Activated T-helper 1 cell treated with Interleukin-2 at 50 U/mL for 16 hours (primary cell): ENCODE results near the gene WDR90.

Experiments
- DNase-seq: peaks from one replicate; pipeline ENCODE4 v3.0.0-alpha.2; 2020; ENCODE audit warnings: low read depth

The WDR90 gene

DNA sequence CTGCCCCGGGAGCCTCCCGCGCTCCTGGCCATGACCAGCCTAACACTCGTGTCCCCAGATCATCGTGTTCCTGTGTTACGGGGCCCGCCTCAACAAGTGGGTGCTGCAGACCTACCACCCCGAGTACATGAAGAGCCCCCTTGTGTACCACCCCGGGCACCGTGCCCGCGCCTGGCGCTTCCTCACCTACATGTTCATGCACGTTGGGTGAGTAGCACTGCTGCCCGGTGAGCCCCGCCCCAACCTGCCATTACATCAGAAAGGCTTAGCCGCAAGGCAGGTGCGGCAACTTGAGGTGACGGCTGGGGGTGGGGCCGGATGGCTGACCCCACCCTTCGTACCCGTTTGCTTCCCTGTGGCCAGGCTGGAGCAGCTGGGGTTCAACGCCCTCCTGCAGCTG, 27.7 kb downstream of the WDR90 start:
- no peak for DNase-seq

DNA sequence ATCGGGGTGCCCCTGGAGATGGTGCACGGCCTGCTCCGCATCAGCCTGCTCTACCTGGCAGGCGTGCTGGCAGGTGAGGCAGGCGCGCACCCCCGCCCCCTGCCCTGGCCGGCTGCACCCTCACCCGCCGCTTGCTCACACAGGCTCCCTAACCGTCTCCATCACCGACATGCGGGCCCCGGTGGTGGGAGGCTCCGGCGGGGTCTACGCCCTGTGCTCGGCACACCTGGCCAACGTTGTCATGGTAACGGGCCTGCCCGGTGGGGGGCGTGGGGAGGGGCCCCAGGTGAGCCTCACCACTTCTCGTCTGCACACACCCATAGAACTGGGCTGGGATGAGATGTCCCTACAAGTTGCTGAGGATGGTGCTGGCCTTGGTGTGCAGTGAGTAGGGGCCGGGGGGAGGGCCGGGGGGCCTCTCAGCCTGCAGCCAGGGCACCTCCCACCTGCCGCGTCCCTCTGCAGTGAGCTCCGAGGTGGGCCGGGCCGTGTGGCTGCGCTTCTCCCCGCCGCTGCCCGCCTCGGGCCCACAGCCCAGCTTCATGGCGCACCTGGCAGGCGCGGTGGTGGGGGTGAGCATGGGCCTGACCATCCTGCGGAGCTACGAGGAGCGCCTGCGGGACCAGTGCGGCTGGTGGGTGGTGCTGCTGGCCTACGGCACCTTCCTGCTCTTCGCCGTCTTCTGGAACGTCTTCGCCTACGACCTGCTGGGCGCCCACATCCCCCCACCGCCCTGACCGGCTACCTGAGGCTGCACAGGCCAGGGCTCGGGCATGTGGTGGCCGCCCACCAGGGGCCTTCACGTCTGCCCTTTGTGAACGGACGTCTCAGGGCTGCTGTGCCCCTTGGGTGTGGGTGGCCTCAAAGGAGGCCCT, 28.4 kb downstream of the WDR90 start:
- no peak for DNase-seq

DNA sequence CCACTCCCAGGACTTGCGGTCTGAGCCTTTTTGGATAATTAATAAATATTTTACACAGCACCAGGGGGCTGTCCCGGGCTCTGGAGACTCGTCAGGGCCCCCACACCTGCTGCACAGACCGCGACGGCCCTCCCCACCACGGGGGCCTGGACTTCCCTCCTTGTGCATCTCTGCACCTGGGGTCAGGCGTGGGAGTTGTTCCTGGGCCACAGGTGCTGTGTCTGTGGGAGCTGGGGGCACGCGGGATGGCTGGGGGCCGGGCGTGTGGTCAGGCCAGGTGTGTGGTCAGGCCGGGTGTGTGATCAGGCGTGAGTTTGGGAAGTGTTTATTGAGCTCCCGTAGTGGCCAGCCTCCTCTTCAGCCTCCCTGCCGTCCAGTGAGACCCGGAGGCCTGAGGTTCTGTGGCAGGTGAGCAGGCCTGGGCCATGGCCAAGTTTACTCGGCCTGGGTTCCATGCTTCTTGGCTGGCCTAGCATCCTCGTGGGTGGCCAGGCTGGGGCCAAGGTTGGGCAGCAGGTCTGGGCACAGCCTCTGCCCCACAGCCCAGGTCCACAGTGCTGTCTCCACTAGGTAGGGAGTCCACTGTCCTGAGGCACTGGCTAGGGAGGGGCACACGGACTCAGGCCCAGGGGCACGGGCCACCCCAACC, 29.2 kb downstream of the WDR90 start:
- no peak for DNase-seq

DNA sequence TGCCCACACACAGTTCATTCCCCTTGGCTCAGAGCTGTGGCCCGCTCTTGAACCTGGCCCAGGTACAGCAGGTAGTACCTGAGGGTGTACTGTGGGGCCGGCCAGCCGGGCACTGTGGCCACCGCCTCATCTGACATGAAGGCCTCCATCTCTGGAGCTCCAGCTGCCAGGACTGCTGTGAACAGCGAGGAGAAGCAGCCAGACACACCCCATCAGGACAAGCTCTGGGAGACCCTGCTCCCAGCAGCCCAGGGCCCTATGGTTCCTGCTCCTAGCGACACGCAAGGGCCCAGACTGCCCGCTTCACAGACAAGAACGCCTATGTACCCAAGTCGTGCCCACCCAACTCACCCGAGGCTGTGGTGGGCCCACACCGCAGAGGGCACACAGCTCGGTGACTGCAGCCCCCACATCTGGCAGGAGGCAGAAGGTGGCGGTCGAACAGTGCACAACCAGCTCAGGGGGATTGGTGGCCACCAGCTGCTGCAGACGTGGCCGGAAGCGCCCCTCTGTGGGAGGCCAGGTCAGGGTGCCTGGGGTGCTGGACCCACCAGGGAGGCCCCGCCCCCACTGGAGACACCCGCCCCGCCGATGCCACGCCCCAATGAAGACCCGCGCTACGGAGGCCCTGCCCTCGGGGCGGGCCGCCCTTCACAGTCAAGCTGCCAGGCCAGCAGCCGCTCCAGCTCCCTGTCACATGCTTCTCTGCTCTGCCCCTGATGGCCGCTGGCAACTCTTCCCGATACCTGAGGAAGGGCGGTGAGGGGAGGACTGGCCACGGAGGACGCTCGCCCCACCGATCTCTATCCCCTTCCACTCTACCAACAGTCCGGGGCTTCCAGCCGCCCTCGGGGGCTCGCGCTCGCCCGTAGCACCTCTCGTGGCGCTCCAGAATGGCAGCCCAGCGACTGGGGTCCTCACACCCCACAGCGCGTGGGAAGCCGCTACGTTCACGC, 30.0 kb downstream of the WDR90 start:
- DNase-seq = no peak

DNA sequence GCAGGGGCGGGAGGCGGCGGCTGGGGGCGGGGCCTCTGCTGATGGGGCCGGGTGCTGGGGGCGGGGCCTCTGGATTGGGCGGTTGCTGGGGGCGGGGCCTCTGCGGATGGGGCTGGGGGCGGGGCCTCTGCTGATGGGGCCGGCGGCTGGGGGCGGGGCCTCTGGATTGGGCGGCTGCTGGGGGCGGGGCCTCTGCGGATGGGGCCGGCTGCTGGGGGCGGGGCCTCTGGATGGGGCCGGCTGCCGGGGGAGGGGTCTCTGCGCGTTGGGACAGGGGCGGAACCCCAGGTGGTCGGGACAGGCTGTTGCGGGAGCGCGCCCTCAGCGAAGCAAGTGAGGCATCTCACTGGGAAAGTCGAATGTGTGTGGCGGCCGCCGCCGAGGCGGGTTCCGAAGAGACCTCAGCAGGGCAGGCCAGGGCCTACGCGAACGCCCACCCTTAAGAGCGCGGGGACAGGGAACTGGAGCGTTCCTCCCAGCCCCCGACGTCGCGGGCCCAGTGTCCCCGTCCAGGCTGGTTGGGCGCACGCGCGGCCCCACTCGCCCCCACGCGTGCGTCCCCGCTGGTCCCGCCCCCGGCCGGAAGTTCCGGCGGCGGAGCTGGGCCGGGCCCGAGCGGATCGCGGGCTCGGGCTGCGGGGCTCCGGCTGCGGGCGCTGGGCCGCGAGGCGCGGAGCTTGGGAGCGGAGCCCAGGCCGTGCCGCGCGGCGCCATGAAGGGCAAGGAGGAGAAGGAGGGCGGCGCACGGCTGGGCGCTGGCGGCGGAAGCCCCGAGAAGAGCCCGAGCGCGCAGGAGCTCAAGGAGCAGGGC, 30.9 kb downstream of the WDR90 start, which contains the start of gene STUB1:
STUB1 (plus strand) TSS at position 597 of the 811 bp plus-strand sequence; CDS start at position 713, 116 bp downstream.
- DNase-seq = peak; percentile 78

DNA sequence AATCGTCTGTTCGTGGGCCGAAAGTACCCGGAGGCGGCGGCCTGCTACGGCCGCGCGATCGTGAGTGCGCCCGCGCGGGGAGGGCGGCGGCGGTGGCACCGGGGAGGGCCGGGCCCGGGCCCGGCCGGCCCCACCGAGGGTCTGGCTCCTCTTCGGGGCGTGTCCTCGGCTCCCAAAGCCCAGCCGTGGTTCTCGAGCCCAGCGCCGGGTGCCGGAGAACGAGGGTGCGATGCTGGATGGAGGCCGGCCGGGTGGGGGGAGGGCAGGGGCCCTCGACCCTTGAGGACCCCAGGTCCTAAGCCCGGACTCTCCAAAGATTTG, 31.4 kb downstream of the WDR90 start:
- no peak for DNase-seq

DNA sequence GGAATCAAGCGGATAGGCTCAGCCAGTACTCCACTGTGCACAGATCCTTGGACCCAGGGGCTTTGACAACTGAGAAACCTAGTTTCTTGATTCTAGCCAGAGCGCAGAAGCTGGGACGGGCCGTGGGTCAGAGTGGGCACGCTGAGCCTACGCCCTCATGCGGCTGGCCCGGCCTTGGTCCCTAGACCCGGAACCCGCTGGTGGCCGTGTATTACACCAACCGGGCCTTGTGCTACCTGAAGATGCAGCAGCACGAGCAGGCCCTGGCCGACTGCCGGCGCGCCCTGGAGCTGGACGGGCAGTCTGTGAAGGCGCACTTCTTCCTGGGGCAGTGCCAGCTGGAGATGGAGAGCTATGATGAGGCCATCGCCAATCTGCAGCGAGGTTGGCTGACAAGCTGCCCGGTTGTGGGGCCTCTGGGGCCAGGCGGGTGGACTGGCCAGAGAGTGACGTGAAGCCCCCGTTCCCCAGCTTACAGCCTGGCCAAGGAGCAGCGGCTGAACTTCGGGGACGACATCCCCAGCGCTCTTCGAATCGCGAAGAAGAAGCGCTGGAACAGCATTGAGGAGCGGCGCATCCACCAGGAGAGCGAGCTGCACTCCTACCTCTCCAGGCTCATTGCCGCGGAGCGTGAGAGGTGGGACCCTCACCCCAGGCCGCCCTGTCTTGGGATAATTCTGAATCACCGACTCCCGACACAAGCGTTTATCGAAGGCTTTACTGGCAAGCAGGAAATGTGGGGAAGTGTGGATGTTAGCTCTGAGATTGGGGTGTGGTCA, 32.0 kb downstream of the WDR90 start:
- no peak for DNase-seq

DNA sequence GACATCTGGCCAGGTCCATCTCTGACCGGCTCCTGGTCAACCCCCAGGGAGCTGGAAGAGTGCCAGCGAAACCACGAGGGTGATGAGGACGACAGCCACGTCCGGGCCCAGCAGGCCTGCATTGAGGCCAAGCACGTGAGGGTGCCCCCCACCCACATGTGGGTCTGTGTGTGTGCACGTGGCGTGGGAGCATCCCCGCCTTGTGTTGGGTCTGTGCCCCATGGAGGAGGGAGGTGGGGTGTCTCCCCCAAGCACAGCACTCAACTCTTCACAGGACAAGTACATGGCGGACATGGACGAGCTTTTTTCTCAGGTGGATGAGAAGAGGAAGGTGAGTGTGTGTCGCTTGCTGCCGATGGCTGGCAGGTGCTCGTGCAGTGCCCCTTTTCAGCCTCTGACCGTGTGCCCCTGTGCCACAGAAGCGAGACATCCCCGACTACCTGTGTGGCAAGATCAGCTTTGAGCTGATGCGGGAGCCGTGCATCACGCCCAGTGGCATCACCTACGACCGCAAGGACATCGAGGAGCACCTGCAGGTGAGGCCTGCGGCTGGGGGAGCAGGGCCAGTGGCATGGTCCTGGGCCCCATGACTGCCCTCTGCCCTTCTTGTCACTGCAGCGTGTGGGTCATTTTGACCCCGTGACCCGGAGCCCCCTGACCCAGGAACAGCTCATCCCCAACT, 32.7 kb downstream of the WDR90 start:
- DNase-seq = no peak

DNA sequence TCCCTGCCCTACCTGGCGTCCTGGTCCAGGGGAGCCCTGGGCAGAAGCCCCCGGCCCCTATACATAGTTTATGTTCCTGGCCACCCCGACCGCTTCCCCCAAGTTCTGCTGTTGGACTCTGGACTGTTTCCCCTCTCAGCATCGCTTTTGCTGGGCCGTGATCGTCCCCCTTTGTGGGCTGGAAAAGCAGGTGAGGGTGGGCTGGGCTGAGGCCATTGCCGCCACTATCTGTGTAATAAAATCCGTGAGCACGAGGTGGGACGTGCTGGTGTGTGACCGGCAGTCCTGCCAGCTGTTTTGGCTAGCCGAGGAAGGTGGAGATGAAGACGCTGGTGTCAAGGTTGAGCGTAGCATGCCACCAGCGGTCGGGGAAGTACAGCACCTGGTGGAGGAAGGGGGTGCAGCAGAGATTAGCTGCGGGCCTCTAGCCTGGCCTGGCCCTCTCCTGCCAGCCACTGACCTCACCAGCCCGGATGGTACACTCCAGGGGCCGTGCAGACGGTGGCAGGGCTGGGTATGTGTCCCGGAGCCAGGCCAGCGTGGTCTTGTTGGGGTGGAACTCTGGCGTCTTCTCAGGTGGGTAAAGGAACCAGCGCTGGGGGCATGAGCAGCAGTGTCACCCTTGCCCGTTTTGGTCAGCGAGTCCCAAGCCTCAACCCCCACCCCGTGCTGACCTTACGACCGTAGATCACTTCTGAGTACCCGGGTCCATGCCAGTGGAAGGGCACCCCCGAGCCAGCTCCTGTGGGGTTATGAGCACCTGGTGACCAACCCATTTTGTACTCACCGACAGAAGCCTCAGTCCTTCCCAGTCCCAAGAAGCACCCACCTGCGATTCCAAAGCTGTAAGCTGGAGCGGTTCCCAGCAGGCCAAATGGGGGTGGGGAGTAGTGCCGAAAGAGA, 33.6 kb downstream of the WDR90 start:
- DNase-seq = no peak

DNA sequence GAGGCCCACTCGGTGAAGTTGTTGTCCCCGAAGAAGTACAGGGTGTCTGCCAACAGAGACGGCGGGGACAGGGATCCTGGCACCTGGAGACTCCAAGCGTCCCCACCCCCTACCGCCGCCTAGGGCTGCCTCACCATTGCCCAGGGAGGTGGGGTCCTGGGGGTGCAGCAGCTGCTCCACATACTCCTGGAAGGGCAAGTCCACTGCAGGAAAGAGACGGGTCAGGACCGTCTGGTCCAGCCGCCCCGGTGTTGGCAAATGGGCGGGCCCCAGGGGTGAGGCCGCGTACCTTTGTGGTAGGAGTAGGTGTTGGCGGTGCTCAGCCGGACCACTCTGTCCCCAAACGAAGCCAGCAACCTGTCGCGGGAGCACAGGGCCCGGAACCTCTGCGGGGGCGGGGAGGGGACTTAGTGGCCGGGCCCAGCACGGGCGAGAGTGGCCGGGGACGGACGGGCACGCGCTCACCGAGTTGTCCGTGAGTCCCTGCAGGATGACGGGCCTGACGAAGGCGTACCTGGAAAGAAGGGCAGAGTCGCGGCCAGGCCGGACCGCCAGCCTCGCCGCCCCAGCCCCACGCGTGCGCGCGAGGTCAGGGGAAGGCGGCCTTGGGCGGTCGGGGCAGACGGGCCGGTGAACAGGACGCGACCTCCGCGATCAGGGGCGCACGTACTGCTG, 34.4 kb downstream of the WDR90 start:
- no peak for DNase-seq

DNA sequence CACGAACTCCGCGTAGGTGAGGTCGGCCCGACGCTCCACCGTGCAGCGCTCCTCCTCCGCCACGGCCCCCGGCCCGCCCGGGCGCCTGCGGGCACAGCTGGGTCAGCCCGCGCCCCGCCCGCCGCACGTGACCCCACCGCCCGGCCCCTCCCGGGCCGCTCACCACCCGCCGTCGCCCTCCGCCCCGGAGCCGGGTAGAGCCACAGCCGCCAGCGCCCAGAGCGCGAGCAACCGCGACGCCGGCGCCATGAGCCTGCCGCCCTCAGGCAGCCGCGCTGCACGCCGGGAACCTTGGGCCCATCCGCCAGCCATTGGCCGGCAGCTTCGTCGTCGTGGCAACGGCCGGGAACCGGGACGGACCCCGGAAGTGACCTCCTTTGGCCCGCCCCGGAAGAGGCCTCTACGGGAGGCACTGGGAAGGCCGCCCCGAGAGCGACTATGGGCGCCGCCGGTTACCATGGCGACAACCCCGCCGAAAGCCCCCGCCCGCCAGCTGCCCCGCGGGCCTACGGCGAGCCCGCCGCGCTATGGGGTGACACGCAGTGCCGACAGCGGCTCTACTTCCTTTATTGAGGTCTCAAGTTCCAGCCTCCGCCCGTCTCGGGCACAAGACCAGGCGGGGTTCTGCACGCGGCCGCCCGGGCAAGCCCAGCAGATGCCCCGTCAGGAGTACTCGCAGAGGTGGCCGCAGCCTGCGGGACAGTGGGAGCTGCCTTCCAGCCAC, 35.1 kb downstream of the WDR90 start, which contains the start of gene JMJD8:
JMJD8 (minus strand) TSS at position 264 of the 724 bp plus-strand sequence; CDS start at position 249, 15 bp downstream.
- peak; percentile 96 for DNase-seq

DNA sequence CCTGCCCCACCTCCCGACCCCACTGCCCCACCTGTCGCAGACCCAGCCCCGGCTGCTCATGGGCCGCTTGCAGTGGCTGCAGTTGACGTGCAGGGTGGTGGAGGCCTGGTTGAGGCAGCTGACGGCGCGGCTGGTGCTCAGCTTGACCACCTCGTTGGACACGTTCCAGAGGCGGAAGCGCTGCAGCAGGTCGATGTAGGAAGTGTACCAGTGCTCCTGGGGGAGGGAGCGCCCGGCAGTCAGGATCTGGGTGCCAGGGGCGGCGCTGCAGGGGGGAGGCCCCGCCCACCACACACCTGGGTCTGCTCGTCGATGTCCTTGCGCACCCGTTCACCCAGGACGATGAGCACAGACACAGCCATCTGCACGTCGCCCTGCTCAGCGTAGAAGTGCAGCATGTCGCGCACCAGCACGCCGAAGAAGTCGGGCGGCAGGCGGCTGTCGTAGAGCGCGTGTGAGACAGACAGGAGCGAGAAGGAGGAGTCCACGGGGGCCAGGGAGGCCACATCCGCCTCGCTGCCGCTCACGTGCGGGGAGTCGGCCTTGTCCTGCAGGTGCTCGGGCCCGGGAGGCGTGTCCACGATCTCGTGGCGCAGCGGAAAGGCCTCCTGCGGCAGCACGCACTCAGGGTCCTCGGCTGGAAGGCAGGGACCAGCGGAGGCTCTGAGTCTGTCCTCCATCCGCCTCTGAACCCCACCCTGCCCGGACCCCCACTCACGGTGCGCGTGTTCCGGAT, 36.0 kb downstream of the WDR90 start:
- DNase-seq = no peak

DNA sequence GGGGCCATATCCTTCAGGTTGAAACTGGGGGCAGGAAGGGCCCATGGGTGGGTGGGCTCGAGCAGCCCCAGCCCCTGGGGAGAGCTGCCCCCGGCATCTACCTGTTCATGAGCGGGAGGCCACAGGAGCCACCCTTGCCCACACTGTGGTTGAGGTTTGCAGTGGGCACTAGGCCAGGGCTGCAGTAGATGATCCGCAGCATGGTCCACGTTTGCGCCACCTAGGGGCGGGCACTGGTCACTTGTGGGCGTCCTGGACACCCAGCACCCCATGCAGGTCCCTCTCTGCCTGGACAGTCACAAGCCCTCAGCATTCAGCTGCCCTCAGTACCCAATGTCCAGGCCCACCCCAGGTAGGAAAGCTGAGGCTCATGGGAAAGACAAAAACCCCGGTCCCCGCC, 36.8 kb downstream of the WDR90 start:
- DNase-seq = no peak

DNA sequence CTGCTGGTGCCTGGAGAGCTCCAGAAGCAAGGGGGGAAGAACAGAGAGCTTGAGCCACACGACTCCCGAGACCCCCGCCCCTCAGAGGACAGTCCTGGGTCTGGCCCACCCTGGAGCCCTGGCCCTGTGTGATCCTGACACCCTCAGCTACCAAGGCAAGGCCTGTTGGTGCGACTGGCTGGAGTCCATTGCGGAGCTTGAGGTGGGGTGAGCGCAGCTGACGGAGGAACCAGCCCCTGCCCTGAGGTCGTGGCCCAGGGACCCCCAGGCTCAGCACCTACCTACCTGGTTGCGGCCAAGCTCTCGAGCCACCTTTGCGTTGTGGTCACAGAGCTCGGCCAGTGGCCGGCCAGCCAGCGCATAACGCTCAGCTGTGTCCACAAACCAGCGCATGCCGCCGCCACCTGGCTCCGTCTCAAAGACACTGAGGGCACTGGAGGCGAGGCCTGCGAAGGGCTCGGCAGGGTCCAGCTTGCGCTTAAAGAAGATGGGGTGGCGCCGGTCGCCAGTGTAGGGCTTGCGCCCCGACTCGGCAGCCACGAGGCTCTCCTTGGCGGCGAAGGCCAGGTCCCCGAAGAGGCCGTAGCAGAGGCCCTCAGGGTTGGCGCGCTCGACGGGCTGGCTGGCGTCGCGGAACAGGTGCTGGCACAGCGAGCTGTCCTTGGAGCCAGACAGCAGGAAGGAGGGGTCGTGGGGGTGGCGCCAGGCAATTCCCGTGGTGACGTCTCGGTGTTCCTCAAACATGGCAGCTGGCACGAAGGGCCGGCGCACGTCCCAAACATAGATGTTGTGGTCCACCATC, 37.5 kb downstream of the WDR90 start:
- DNase-seq = no peak

DNA sequence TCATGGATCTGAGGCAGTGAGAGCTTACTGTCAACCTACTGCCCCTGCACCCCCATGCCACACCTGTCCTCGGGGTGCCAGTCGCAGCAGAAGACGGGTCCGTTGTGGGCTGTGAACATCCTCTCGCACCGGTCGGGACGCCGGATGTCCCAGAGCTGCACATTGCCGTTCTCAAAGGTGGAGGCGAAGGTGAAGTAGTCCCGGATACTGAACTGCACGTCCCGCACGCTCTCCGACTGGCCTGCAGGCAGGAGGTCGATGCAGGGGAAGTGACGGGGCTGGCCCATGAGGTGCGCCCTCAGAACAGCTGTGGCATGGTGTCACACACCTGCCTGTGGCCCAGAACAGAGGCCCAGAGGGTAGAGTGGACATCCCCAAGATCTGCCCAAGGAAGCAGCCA, 38.3 kb downstream of the WDR90 start:
- DNase-seq = no peak
